ENCODE data around the gene TIMM8A. TPM values are rescaled to one million over a fixed set of nuclear protein-coding genes. Genes with fewer than 3 reads are reported as not detected.
"Not testable (repeated sequence)": the region's sequence is repeated elsewhere in the genome, so short reads cannot be mapped to it uniquely, and the experiment has no call there.

The TIMM8A gene
- total and polyA plus RNA-seq, 4 donors: 4.6 to 11.9 (median 6.8) TPM

DNA sequence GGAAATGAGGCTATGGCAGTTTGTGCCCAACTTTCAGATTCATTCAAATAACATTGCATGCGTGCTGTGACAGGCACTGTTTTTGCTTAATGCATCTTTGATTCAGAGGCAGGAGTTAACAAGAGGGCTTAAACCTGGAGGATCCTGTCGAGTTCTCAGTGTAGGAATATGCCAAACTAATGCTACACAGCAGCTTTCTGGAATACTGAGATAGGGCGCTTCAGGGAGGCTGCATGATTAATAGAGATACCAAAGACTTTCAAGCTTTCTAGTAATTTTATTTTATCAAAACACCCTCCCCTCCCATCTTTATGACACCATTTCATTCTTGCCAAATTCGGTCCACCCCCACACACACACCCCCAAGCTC, 636 bp upstream of the TIMM8A start:
- DNase-seq (no peak), ATAC-seq (ENCODE audit: insufficient read depth, low FRiP score) (no peak)
- TF ChIP-seq, protein P1, sequence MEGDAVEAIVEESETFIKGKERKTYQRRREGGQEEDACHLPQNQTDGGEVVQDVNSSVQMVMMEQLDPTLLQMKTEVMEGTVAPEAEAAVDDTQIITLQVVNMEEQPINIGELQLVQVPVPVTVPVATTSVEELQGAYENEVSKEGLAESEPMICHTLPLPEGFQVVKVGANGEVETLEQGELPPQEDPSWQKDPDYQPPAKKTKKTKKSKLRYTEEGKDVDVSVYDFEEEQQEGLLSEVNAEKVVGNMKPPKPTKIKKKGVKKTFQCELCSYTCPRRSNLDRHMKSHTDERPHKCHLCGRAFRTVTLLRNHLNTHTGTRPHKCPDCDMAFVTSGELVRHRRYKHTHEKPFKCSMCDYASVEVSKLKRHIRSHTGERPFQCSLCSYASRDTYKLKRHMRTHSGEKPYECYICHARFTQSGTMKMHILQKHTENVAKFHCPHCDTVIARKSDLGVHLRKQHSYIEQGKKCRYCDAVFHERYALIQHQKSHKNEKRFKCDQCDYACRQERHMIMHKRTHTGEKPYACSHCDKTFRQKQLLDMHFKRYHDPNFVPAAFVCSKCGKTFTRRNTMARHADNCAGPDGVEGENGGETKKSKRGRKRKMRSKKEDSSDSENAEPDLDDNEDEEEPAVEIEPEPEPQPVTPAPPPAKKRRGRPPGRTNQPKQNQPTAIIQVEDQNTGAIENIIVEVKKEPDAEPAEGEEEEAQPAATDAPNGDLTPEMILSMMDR (IDR thresholded peaks at IDR 0.05; ENCODE audit: control extremely low read depth, extremely low read depth): no peak
- Histone ChIP-seq H3K9ac (ENCODE audit: insufficient read depth in 1 of 2, low read length in 2 of 2) (no peak overlapping the region), H3K4me1 (ENCODE audit: control insufficient read depth in 5 of 5, insufficient read depth in 5 of 5, low read length in 5 of 5) (no peaks in the 10 kb centered on the region), H3K9me3 (ENCODE audit: control insufficient read depth in 4 of 4, insufficient read depth in 3 of 4, low read length in 3 of 4) (peaks cover 0 to 4% (median 0%) of the 10 kb centered on the region in 4 donors), H3K27ac (ENCODE audit: low read depth in 1 of 2, low read length in 1 of 2) (no peak overlapping the region), H3K27me3 (ENCODE audit: control insufficient read depth in 3 of 3, insufficient read depth in 3 of 3, low read length in 2 of 3) (peaks cover 0 to 2% (median 0%) of the 10 kb centered on the region in 3 donors), H3K4me3 (no peak overlapping the region), H3K36me3 (ENCODE audit: control insufficient read depth in 4 of 4, insufficient read depth in 4 of 4, low read length in 4 of 4) (no peaks in the 10 kb centered on the region)
- WGBS, 2 donors: 44 to 52% methylated on average over 4 of the region's 4 CpGs

DNA sequence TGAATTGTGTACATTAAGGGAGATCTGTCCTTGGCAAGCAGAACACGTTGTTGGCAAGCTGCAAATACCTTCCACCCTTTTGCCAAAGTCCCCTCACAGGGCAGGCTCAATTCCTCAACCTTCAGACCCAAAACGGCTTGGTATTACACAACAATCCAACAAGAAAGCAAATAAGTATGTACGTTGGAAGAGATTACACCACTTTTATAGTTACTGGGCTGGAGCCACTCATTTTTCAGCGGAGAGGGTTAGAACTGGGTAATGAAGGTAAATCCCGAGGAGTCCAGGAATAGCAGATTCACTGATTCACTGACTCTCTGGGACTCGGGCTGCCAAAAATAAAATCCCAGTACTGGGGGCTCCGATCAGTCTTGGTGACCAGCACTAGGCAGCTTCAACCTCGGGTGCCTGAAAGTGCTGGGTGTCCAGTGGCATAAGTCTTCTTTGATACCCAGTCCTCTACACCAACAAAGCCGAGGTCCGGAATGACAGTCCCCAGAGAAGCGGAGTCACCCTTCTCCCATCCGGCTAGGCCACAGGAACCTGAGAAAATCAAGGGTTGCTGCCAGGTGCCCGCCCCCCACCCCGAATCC, 587 bp downstream of the TIMM8A start:
- Histone ChIP-seq H3K27ac (ENCODE audit: low read depth in 1 of 2, low read length in 1 of 2) (peak overlapping the region in 1 of 2 donors; percentile 77), H3K4me3 (peak overlapping the region; percentile 58), H3K9ac (ENCODE audit: insufficient read depth in 1 of 2, low read length in 2 of 2) (peak overlapping the region in 1 of 2 donors; percentile 51), H3K9me3 (ENCODE audit: control insufficient read depth in 4 of 4, insufficient read depth in 3 of 4, low read length in 3 of 4) (peaks cover 0 to 4% (median 0%) of the 10 kb centered on the region in 4 donors), H3K27me3 (ENCODE audit: control insufficient read depth in 3 of 3, insufficient read depth in 3 of 3, low read length in 2 of 3) (peaks cover 0 to 2% (median 0%) of the 10 kb centered on the region in 3 donors), H3K36me3 (ENCODE audit: control insufficient read depth in 4 of 4, insufficient read depth in 4 of 4, low read length in 4 of 4) (no peaks in the 10 kb centered on the region), H3K4me1 (ENCODE audit: control insufficient read depth in 5 of 5, insufficient read depth in 5 of 5, low read length in 5 of 5) (no peaks in the 10 kb centered on the region)
- ATAC-seq (ENCODE audit: insufficient read depth, low FRiP score): no peak
- peak in 2 of 3 donors; percentile 8 to 9 for DNase-seq
- 1 to 31% methylated on average over 10 to 14 of the region's 14 CpGs for WGBS, 2 donors
- TF ChIP-seq, protein P1 (IDR thresholded peaks at IDR 0.05; ENCODE audit: control extremely low read depth, extremely low read depth): no peak

DNA sequence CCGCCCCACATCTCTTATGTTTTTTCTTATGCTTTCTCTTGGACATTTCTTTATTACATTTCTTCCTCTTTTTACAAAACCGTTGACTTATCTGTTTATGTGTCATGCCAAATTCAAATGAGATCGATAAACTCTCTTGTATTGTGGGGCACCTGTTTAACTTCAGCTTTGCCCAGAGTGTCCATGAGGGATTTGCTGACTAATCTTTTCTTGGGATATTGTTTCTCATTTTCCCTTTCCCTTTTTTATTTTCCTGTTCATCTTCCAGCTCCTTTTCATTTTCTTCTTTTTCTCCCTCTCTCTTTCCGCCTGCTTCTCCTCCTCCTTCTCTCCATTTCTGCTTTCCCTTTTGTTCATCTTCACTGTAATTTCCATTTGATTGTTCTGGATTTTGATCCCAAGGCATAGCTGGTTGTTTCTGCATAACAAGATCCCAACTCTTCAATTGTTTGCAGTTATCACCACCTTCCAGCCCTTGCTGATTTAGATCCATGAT, 10.7 kb downstream of the TIMM8A start:
- no peaks in the 10 kb centered on the region for H3K36me3 ChIP-seq (ENCODE audit: control insufficient read depth in 4 of 4, insufficient read depth in 4 of 4, low read length in 4 of 4)
- no peak for DNase-seq
- ATAC-seq (ENCODE audit: insufficient read depth, low FRiP score): no peak
- WGBS, 2 donors: 76 to 78% methylated on average over 4 of the region's 4 CpGs
- no peak overlapping the region for H3K4me3 ChIP-seq
- no peak overlapping the region for H3K9ac ChIP-seq (ENCODE audit: insufficient read depth in 1 of 2, low read length in 2 of 2)
- TF ChIP-seq, protein P1 (IDR thresholded peaks at IDR 0.05; ENCODE audit: control extremely low read depth, extremely low read depth): no peak
- H3K27me3 ChIP-seq (ENCODE audit: control insufficient read depth in 3 of 3, insufficient read depth in 3 of 3, low read length in 2 of 3): no peaks in the 10 kb centered on the region
- no peak overlapping the region for H3K27ac ChIP-seq (ENCODE audit: low read depth in 1 of 2, low read length in 1 of 2)
- no peaks in the 10 kb centered on the region for H3K9me3 ChIP-seq (ENCODE audit: control insufficient read depth in 4 of 4, insufficient read depth in 3 of 4, low read length in 3 of 4)
- H3K4me1 ChIP-seq (ENCODE audit: control insufficient read depth in 5 of 5, insufficient read depth in 5 of 5, low read length in 5 of 5): no peaks in the 10 kb centered on the region

DNA sequence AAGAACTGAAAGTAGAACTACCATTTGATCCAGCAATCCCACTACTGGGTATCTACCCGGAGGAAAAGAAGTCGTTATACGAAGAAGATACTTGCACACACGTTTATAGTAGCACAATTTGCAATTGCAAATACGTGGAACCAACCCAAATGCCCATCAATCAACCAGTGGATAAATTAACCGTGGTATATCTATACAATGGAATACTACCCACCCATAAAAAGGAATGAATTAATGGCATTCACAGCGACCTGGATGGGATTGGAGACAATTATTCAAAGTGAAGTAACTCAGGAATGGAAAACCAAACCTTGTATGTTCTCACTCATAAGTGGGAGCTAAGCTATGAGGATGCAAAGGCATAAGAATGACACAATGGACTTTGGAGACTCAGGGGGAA, 14.2 kb downstream of the TIMM8A start:
- not testable (repeated sequence) for H3K4me3 ChIP-seq; H3K27me3 ChIP-seq (ENCODE audit: control insufficient read depth in 3 of 3, insufficient read depth in 3 of 3, low read length in 2 of 3); H3K27ac ChIP-seq (ENCODE audit: low read depth in 1 of 2, low read length in 1 of 2); H3K4me1 ChIP-seq (ENCODE audit: control insufficient read depth in 5 of 5, insufficient read depth in 5 of 5, low read length in 5 of 5); H3K9me3 ChIP-seq (ENCODE audit: control insufficient read depth in 4 of 4, insufficient read depth in 3 of 4, low read length in 3 of 4); H3K9ac ChIP-seq (ENCODE audit: insufficient read depth in 1 of 2, low read length in 2 of 2); ATAC-seq (ENCODE audit: insufficient read depth, low FRiP score); DNase-seq; H3K36me3 ChIP-seq (ENCODE audit: control insufficient read depth in 4 of 4, insufficient read depth in 4 of 4, low read length in 4 of 4)
- 69 to 90% methylated on average over 7 of the region's 7 CpGs for WGBS, 2 donors

DNA sequence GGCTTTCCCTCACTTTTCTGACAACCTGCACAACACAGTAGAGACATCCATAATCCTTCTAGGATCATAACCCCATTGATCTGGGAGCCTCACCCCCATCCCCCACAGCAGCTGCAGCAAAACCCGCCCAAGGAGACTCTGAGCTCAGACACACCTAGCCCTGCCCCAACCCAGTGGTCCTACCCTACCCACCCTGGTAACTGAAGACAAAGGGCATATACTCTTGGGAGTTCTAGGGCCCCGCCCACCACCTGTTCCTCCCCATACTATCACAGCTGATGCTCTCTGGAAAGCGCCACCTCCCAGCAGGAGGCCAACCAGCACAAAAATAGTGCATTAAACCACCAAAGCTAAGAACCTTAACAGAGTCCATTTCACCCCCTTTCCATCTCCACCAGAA, 21.9 kb downstream of the TIMM8A start:
- not testable (repeated sequence) for ATAC-seq (ENCODE audit: insufficient read depth, low FRiP score)
- WGBS, 2 donors: 61 to 90% methylated on average over 3 of the region's 3 CpGs

More for the DNA sequence above, 21.9 kb downstream of the TIMM8A start:
- not testable (repeated sequence) for H3K36me3 ChIP-seq (ENCODE audit: control insufficient read depth in 4 of 4, insufficient read depth in 4 of 4, low read length in 4 of 4); DNase-seq; H3K9me3 ChIP-seq (ENCODE audit: control insufficient read depth in 4 of 4, insufficient read depth in 3 of 4, low read length in 3 of 4); H3K9ac ChIP-seq (ENCODE audit: insufficient read depth in 1 of 2, low read length in 2 of 2); H3K27me3 ChIP-seq (ENCODE audit: control insufficient read depth in 3 of 3, insufficient read depth in 3 of 3, low read length in 2 of 3); H3K27ac ChIP-seq (ENCODE audit: low read depth in 1 of 2, low read length in 1 of 2); H3K4me1 ChIP-seq (ENCODE audit: control insufficient read depth in 5 of 5, insufficient read depth in 5 of 5, low read length in 5 of 5); H3K4me3 ChIP-seq

All from lung (tissue), 12 donors.